Measurements from ENCODE around the gene CMSS1.

- no peak for TF ChIP-seq CTCF (IDR thresholded peaks at IDR 0.05)
- TF ChIP-seq POLR2A (IDR thresholded peaks at IDR 0.05), result no peak
Observed at GRCh38 chr3:99855900-99856299, 38.2 kb downstream of the CMSS1 start.

Data from uterus (tissue), 2 donors.